Tibial artery (tissue), 4 donors: ENCODE results near the gene NOD2.

Source experiments
- DNase-seq, 2 donors: peaks; one replicate each; pipeline ENCODE4 v3.0.0-alpha.2; 2019
- H3K27ac ChIP-seq, 2 donors: fragments of 200-600 bp; sonication (generic) in 1 of 2; 1 replicate in 1 of 2; 2 replicates in 1 of 2; pipeline ENCODE4 v1.5.1; 2018 to 2019; ENCODE audit warnings: mild to moderate bottlenecking in 1 of 2
- H3K27me3 ChIP-seq, 2 donors: fragments of 200-600 bp; sonication (generic) in 1 of 2; one replicate each; pipeline versions ENCODE4 v1.5.1 to v1.6.0; 2016 to 2019
- H3K36me3 ChIP-seq, 3 donors: fragments of 200-600 bp; sonication (generic) in 2 of 3; one replicate each; pipeline ENCODE4 v1.5.1; 2016 to 2019; ENCODE audit warnings: mild to moderate bottlenecking in 2 of 3
- H3K4me1 ChIP-seq, 4 donors: fragments of 200-600 bp; sonication (generic) in 2 of 4; 1 replicate in 3 of 4; 2 replicates in 1 of 4; pipeline ENCODE4 v1.5.1; 2016 to 2019
- H3K4me3 ChIP-seq, 2 donors: fragments of 200-600 bp; sonication (generic) in 1 of 2; 1 replicate in 1 of 2; 2 replicates in 1 of 2; pipeline ENCODE4 v1.5.1; 2018 to 2019; ENCODE audit warnings: mild to moderate bottlenecking in 2 of 2
- H3K9me3 ChIP-seq, 3 donors: fragments of 200-600 bp; sonication (generic) in 1 of 3; one replicate each; pipeline ENCODE4 v1.5.1; 2016 to 2019
- CTCF ChIP-seq, 2 experiments: fragments of 200-600 bp in 1 of 2; fragments of 450-650 bp in 1 of 2; IDR thresholded peaks; one replicate each; pipeline ENCODE4 v1.5.1; 2017 to 2019; ENCODE audit warnings: antibody characterized with exemption in 2 of 2, mild to moderate bottlenecking in 1 of 2, moderate library complexity in 1 of 2
- intact Hi-C: fragments of 100-400 bp; cut with DNase I; formaldehyde crosslinking; loops from one replicate; pipeline ENCODE4 v1.15.0; 2023; ENCODE audit warnings: low total_unique reads

NOD2 gene

GRCh38 chr16:50709980-50710379, 16.6 kb downstream of the NOD2 start:
- H3K4me3 ChIP-seq: no peak overlapping the region
- no peak for DNase-seq
- H3K36me3 ChIP-seq: no peaks in the 10 kb centered on the region
- peaks cover 0 to 7% (median 2%) of the 10 kb centered on the region in 4 donors for H3K4me1 ChIP-seq
- peaks cover 0 to 1% (median 0%) of the 10 kb centered on the region in 3 donors for H3K9me3 ChIP-seq
- H3K27me3 ChIP-seq: no peaks in the 10 kb centered on the region
- intact Hi-C loops: no loop called here
- no peak overlapping the region for H3K27ac ChIP-seq
- TF ChIP-seq CTCF (IDR thresholded peaks at IDR 0.05): no peak

- Histone ChIP-seq H3K27ac (no peak overlapping the region), H3K4me3 (no peak overlapping the region), H3K9me3 (no peaks in the 10 kb centered on the region), H3K27me3 (no peaks in the 10 kb centered on the region), H3K4me1 (peaks cover 0 to 7% (median 2%) of the 10 kb centered on the region in 4 donors), H3K36me3 (no peaks in the 10 kb centered on the region)
- DNase-seq: no peak
- TF ChIP-seq CTCF (IDR thresholded peaks at IDR 0.05): no peak
- intact Hi-C loops: no loop called here
Measured at GRCh38 chr16:50711040-50711439, 17.6 kb downstream of the NOD2 start.

- Histone ChIP-seq H3K27ac (no peak overlapping the region), H3K9me3 (no peaks in the 10 kb centered on the region), H3K4me3 (no peak overlapping the region), H3K4me1 (peaks cover 0 to 7% (median 2%) of the 10 kb centered on the region in 4 donors), H3K27me3 (no peaks in the 10 kb centered on the region), H3K36me3 (no peaks in the 10 kb centered on the region)
- intact Hi-C loops: no loop called here
- TF ChIP-seq CTCF (IDR thresholded peaks at IDR 0.05): no peak
- DNase-seq: no peak
Measured at GRCh38 chr16:50711862-50712559, 18.6 kb downstream of the NOD2 start.

GRCh38 chr16:50712560-50712898, 19.1 kb downstream of the NOD2 start:
- no peak for TF ChIP-seq CTCF (IDR thresholded peaks at IDR 0.05)
- H3K36me3 ChIP-seq: no peaks in the 10 kb centered on the region
- no peak overlapping the region for H3K4me3 ChIP-seq
- intact Hi-C loops: no loop called here
- no peak for DNase-seq
- no peaks in the 10 kb centered on the region for H3K27me3 ChIP-seq
- peaks cover 0 to 7% (median 2%) of the 10 kb centered on the region in 4 donors for H3K4me1 ChIP-seq
- no peak overlapping the region for H3K27ac ChIP-seq
- H3K9me3 ChIP-seq: no peaks in the 10 kb centered on the region

- peaks cover 0 to 7% (median 2%) of the 10 kb centered on the region in 4 donors for H3K4me1 ChIP-seq
- TF ChIP-seq CTCF (IDR thresholded peaks at IDR 0.05): no peak
- no peak overlapping the region for H3K27ac ChIP-seq
- intact Hi-C loops: no loop called here
- no peaks in the 10 kb centered on the region for H3K36me3 ChIP-seq
- H3K27me3 ChIP-seq: no peaks in the 10 kb centered on the region
- no peak overlapping the region for H3K4me3 ChIP-seq
- DNase-seq: no peak
- no peaks in the 10 kb centered on the region for H3K9me3 ChIP-seq
Measured at GRCh38 chr16:50712956-50713355, 19.6 kb downstream of the NOD2 start.

- Histone ChIP-seq H3K4me3 (no peak overlapping the region), H3K36me3 (no peaks in the 10 kb centered on the region), H3K27ac (no peak overlapping the region), H3K27me3 (no peaks in the 10 kb centered on the region), H3K4me1 (peaks cover 0 to 1% (median 0%) of the 10 kb centered on the region in 4 donors), H3K9me3 (no peaks in the 10 kb centered on the region)
- no peak for DNase-seq
- no peak for TF ChIP-seq CTCF (IDR thresholded peaks at IDR 0.05)
- intact Hi-C loops: no loop called here
Measured at GRCh38 chr16:50717091-50717490, 23.7 kb downstream of the NOD2 start.
